Measurements from ENCODE around the gene MMP7.

The MMP7 gene

GRCh38 chr11:102478673-102479299 is 51.8 kb downstream of the MMP7 start:
- TF ChIP-seq MYC (IDR thresholded peaks at IDR 0.05; ENCODE audit: low read depth, low read length) (no peak), POLR2A (IDR thresholded peaks at IDR 0.05; ENCODE audit: extremely low read depth, insufficient read length) (no peak), CTCF (IDR thresholded peaks at IDR 0.05; ENCODE audit: low read depth, low read length) (no peak)
- TF ChIP-seq, protein P1, sequence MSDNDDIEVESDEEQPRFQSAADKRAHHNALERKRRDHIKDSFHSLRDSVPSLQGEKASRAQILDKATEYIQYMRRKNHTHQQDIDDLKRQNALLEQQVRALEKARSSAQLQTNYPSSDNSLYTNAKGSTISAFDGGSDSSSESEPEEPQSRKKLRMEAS (IDR thresholded peaks at IDR 0.05; ENCODE audit: low read depth, low read length): no peak
- no peak overlapping the region for H3K4me3 ChIP-seq (ENCODE audit: low read depth, low read length)
- no peak for DNase-seq (ENCODE audit: low read depth)

GRCh38 chr11:102476812-102477211 is 53.7 kb downstream of the MMP7 start:
- DNase-seq (ENCODE audit: low read depth): peak; percentile 65
- no peak for TF ChIP-seq CTCF (IDR thresholded peaks at IDR 0.05; ENCODE audit: low read depth, low read length)
- TF ChIP-seq POLR2A (IDR thresholded peaks at IDR 0.05; ENCODE audit: extremely low read depth, insufficient read length): peak; percentile 37
- H3K4me3 ChIP-seq (ENCODE audit: low read depth, low read length): no peak overlapping the region

DNA sequence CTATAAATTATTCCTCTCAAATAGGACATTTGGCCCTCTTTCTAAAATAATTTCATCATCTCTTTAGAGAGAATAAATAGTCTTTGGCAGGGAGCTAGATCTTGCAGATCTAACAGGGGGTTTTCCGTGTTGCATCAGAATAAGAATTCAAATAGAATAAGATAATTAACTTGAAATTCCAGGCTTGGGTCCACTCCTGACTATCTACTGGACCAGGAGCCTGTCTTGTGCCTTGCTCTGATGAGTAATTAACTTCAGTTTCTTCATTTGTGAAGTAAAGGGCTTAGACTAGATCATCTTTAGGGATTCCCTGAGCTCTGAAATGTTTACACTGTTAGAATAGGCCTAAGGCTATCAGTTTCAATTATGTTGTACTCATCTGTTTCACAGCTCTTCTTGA is 54.5 kb downstream of the MMP7 start:
- no peak overlapping the region for H3K4me3 ChIP-seq (ENCODE audit: low read depth, low read length)
- no peak for DNase-seq (ENCODE audit: low read depth)
- TF ChIP-seq MYC (IDR thresholded peaks at IDR 0.05; ENCODE audit: low read depth, low read length) (no peak), POLR2A (IDR thresholded peaks at IDR 0.05; ENCODE audit: extremely low read depth, insufficient read length) (no peak), CTCF (IDR thresholded peaks at IDR 0.05; ENCODE audit: low read depth, low read length) (no peak)
- TF ChIP-seq, protein P1 (IDR thresholded peaks at IDR 0.05; ENCODE audit: low read depth, low read length): no peak

GRCh38 chr11:102473543-102473942 is 57.0 kb downstream of the MMP7 start:
- no peak overlapping the region for H3K4me3 ChIP-seq (ENCODE audit: low read depth, low read length)
- DNase-seq (ENCODE audit: low read depth): no peak
- TF ChIP-seq MYC (IDR thresholded peaks at IDR 0.05; ENCODE audit: low read depth, low read length) (no peak), CTCF (IDR thresholded peaks at IDR 0.05; ENCODE audit: low read depth, low read length) (no peak), POLR2A (IDR thresholded peaks at IDR 0.05; ENCODE audit: extremely low read depth, insufficient read length) (no peak)
- TF ChIP-seq, protein P1 (IDR thresholded peaks at IDR 0.05; ENCODE audit: low read depth, low read length): no peak

DNA sequence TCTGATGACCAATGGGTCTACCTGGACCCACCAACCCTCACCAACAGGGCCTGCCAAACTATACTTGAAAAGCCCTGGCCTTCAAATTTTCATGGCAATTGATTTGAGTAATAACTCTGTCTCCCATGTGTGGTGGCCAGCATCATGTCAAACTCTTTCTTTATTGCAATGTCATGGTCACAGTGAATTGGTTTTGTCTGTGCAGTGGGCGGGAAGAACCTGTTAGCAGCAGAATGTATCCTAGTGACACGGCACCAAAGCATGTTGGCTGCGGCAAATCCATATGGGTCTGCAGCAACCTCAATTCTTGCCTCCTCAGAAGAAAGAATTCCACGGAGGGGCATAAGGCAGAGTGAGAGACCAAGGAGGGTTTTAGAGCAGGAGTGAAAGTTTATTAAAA is 58.4 kb downstream of the MMP7 start:
- DNase-seq (ENCODE audit: low read depth): no peak
- TF ChIP-seq CTCF (IDR thresholded peaks at IDR 0.05; ENCODE audit: low read depth, low read length): no peak
- TF ChIP-seq, protein P1 (IDR thresholded peaks at IDR 0.05; ENCODE audit: low read depth, low read length): no peak
- no peak for TF ChIP-seq MYC (IDR thresholded peaks at IDR 0.05; ENCODE audit: low read depth, low read length)
- TF ChIP-seq POLR2A (IDR thresholded peaks at IDR 0.05; ENCODE audit: extremely low read depth, insufficient read length): no peak
- H3K4me3 ChIP-seq (ENCODE audit: low read depth, low read length): no peak overlapping the region

GRCh38 chr11:102471474-102471873 is 59.1 kb downstream of the MMP7 start:
- TF ChIP-seq MYC (IDR thresholded peaks at IDR 0.05; ENCODE audit: low read depth, low read length) (no peak), CTCF (IDR thresholded peaks at IDR 0.05; ENCODE audit: low read depth, low read length) (no peak), POLR2A (IDR thresholded peaks at IDR 0.05; ENCODE audit: extremely low read depth, insufficient read length) (no peak)
- TF ChIP-seq, protein P1 (IDR thresholded peaks at IDR 0.05; ENCODE audit: low read depth, low read length): no peak
- H3K4me3 ChIP-seq (ENCODE audit: low read depth, low read length): no peak overlapping the region
- DNase-seq (ENCODE audit: low read depth): no peak

All from NB4 (cell line).